HL-60/S4 treated with retinoic acid at 250 ng/mL for 4 days and 3 days (cell line): Measurements from ENCODE around the gene LIMK1.
"Not testable (repeated sequence)": the region's sequence is repeated elsewhere in the genome, so short reads cannot be mapped to it uniquely, and the experiment has no call there.

ENCODE experiments used
- in situ Hi-C: fragments of 300-500 bp; cut with MboI; formaldehyde crosslinking; loops from 2 replicates; pipeline ENCODE4 v1.7.0; 2022; ENCODE audit warnings: low sequenced_read_pairs

The LIMK1 gene

GRCh38 chr7:74167324-74167723, 83.7 kb downstream of the LIMK1 start:
- in situ Hi-C loops: not testable (repeated sequence)
